HG03025 (cell line): ENCODE measurements around the gene ZNF557.

Experiments
- ATAC-seq: cut with Tn5 transposase; IDR thresholded peaks from one replicate; pipeline ENCODE4 v1.9.1; 2021; ENCODE audit warnings: mild to moderate bottlenecking, moderate library complexity; ENCODE audit not compliant: unreplicated experiment, low FRiP score

The ZNF557 gene

DNA sequence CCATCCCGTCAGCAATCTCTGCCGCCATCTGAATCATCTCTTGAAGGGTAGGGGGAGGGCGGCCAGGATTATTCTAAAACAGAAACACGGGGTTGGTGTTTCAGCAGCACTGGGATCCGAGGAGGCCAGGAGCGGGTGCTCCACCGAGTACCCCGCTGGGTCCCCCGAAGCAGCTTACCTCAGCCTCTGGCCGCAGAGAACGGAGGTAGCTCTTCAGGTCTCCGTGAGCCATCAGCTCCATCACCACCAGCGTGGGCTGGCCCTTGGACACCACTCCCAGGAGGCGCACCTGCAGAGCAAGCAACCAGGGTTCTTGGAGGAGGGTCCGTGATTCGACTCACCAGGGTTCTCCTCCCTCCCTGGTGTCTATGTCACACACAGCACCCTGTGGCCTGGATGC is 53.2 kb downstream of the ZNF557 start:
- no peak for ATAC-seq

- ATAC-seq = no peak
These were observed 55.3 kb downstream of the ZNF557 start for GRCh38 chr19:7124782-7125181.

DNA sequence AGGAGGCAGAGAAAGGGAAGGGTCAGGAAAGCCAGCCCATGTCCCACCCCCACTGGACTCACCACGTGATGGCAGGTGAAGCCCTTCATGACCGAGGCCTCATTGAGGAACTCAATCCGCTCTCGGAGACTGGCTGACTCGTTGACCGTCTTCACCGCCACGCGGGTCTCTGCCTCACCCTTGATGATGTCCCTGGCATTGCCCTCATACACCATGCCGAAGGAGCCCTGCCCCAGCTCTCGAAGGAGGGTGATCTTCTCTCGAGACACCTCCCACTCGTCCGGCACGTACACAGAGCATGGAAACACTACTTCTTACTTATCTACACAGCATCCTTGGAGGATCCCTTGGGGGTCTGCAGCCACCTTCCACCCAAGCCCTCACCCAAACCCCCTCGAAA is 55.7 kb downstream of the ZNF557 start:
- ATAC-seq = no peak

- ATAC-seq = no peak
These were observed 56.6 kb downstream of the ZNF557 start for GRCh38 chr19:7126132-7126531.

DNA sequence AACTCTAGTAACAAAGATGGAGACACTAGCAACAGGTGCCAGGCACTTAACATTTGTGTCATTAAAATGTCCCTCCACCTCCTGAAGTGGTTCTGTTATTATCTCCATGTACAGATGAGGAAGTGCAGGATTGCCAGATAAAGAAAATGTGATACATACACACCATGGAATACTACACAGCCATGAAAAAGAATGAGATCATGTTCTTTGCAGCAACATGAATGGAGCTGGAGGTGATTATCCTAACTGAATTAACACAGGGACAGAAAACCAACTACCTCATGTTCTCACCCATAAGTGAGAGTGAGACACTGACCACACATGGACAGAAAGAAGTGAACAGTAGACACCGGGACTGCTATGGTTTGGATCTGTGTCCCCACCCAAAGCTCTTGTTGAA is 60.5 kb downstream of the ZNF557 start:
- no peak for ATAC-seq

GRCh38 chr19:7132054-7132453 is 62.6 kb downstream of the ZNF557 start:
- no peak for ATAC-seq

- no peak for ATAC-seq
These were observed 67.6 kb downstream of the ZNF557 start for GRCh38 chr19:7137120-7137519.
